GM13976 (cell line): ENCODE data around the gene PSMB11.

ENCODE experiments used
- DNase-seq: peaks from one replicate; pipeline ENCODE4 v3.0.0; 2012; ENCODE audit warnings: low spot score
- CTCF ChIP-seq: IDR thresholded peaks from 2 replicates; pipeline ENCODE4 v1.5.1; 2012; ENCODE audit warnings: borderline replicate concordance, mild to moderate bottlenecking; ENCODE audit not compliant: insufficient read depth; ENCODE audit errors: extremely low read depth, missing control alignments, control extremely low read depth
- in situ Hi-C: fragments of 300-500 bp; cut with MboI; formaldehyde crosslinking; loops from one replicate; pipeline ENCODE4 v1.12.0; 2022; ENCODE audit warnings: low sequenced_read_pairs, mixed read lengths, inconsistent platforms; ENCODE audit not compliant: unreplicated experiment

PSMB11 gene

GRCh38 chr14:23058654-23059504 lies 16.9 kb downstream of the PSMB11 start:
- in situ Hi-C loops: no loop called here
- no peak for TF ChIP-seq CTCF
- peak; percentile 32 for DNase-seq

GRCh38 chr14:23060536-23061260 lies 18.7 kb downstream of the PSMB11 start:
- no peak for TF ChIP-seq CTCF
- peak; percentile 10 for DNase-seq
- in situ Hi-C loops: no loop called here

- no peak for DNase-seq
- no peak for TF ChIP-seq CTCF
- in situ Hi-C loops: no loop called here
Measured at GRCh38 chr14:23062002-23062401, 20.0 kb downstream of the PSMB11 start.

GRCh38 chr14:23063601-23064000 lies 21.6 kb downstream of the PSMB11 start:
- no peak for DNase-seq
- TF ChIP-seq CTCF: no peak
- in situ Hi-C loops: no loop called here

GRCh38 chr14:23066368-23066767 lies 24.4 kb downstream of the PSMB11 start:
- TF ChIP-seq CTCF: no peak
- DNase-seq: peak; percentile 8
- in situ Hi-C loops: no loop called here

- peak; percentile 9 for DNase-seq
- in situ Hi-C loops: no loop called here
- TF ChIP-seq CTCF: no peak
Measured at GRCh38 chr14:23066855-23067744, 25.1 kb downstream of the PSMB11 start.
